Measurements from ENCODE around the gene RASGRP2.
"Not testable (repeated sequence)": the region's sequence is repeated elsewhere in the genome, so short reads cannot be mapped to it uniquely, and the experiment has no call there.

Gene RASGRP2

GRCh38 chr11:64703048-64703447 lies 40.9 kb downstream of the RASGRP2 start (continued):
- no peak for TF ChIP-seq PRDM2 (tag by site-specific recombination; IDR thresholded peaks at IDR 0.05; ENCODE audit: borderline replicate concordance)

GRCh38 chr11:64701956-64702355 lies 42.0 kb downstream of the RASGRP2 start:
- H3K4me3 ChIP-seq (ENCODE audit: low read depth, low read length); H3K27ac ChIP-seq (ENCODE audit: extremely low read depth, low read depth, low read length); POLR2A ChIA-PET; H3K4me1 ChIP-seq (ENCODE audit: control insufficient read depth, insufficient read depth, low read length); CTCF ChIA-PET; H3K36me3 ChIP-seq (ENCODE audit: control insufficient read depth in 2 of 2, insufficient read depth in 1 of 2, low read length in 2 of 2); H3K9me3 ChIP-seq (ENCODE audit: control insufficient read depth, insufficient read depth, low read depth, low read length): not testable (repeated sequence)

GRCh38 chr11:64698427-64698826 lies 45.5 kb downstream of the RASGRP2 start:
- TF ChIP-seq ZNF514 (tag by site-specific recombination; IDR thresholded peaks at IDR 0.05) = no peak
- H3K36me3 ChIP-seq (ENCODE audit: control insufficient read depth in 2 of 2, insufficient read depth in 1 of 2, low read length in 2 of 2) = no peaks in the 10 kb centered on the region
- POLR2A ChIA-PET = no interaction called here
- H3K4me3 ChIP-seq (ENCODE audit: low read depth, low read length) = no peak overlapping the region
- no peaks in the 10 kb centered on the region for H3K4me1 ChIP-seq (ENCODE audit: control insufficient read depth, insufficient read depth, low read length)
- no peak overlapping the region for H3K27ac ChIP-seq (ENCODE audit: extremely low read depth, low read depth, low read length)
- CTCF ChIA-PET = interaction anchor here (0.6 to 2.1 kb wide), 5 partner anchors 8 to 188 kb away, joined by 3 to 17 read pairs (median 4); no protein-coding TSS in a partner anchor
- H3K9me3 ChIP-seq (ENCODE audit: control insufficient read depth, insufficient read depth, low read depth, low read length) = no peaks in the 10 kb centered on the region

- TF ChIP-seq REST (tag by site-specific recombination; IDR thresholded peaks at IDR 0.05) (peak; percentile 83), ZNF529 (tag by site-specific recombination; IDR thresholded peaks at IDR 0.05; ENCODE audit: insufficient replicate concordance) (no peak), ZNF335 (tag by site-specific recombination; conservative IDR thresholded peaks at IDR 0.05) (no peak)
- Histone ChIP-seq H3K27ac (ENCODE audit: extremely low read depth, low read depth, low read length) (no peak overlapping the region), H3K4me1 (ENCODE audit: control insufficient read depth, insufficient read depth, low read length) (no peaks in the 10 kb centered on the region), H3K36me3 (ENCODE audit: control insufficient read depth in 2 of 2, insufficient read depth in 1 of 2, low read length in 2 of 2) (no peaks in the 10 kb centered on the region), H3K9me3 (ENCODE audit: control insufficient read depth, insufficient read depth, low read depth, low read length) (no peaks in the 10 kb centered on the region), H3K4me3 (ENCODE audit: low read depth, low read length) (no peak overlapping the region)
- CTCF ChIA-PET = interaction anchor here (0.6 to 2.1 kb wide), 3 partner anchors 7 to 106 kb away, joined by 3 to 17 read pairs (median 4); no protein-coding TSS in a partner anchor
- POLR2A ChIA-PET = no interaction called here
Measured at GRCh38 chr11:64697663-64698375, 46.1 kb downstream of the RASGRP2 start.

All from HEK293 (cell line).